Stimulated activated CD8-positive, alpha-beta memory T cell treated with anti-CD3 and anti-CD28 coated beads, Interleukin-4, amount 100 ng/mL, for 24 hours (primary cell): Measurements from ENCODE around the gene LGALS8.

Source experiments
- DNase-seq: peaks from one replicate; pipeline ENCODE4 v3.0.0-alpha.2; 2020; ENCODE audit warnings: low read depth

The LGALS8 gene

DNA sequence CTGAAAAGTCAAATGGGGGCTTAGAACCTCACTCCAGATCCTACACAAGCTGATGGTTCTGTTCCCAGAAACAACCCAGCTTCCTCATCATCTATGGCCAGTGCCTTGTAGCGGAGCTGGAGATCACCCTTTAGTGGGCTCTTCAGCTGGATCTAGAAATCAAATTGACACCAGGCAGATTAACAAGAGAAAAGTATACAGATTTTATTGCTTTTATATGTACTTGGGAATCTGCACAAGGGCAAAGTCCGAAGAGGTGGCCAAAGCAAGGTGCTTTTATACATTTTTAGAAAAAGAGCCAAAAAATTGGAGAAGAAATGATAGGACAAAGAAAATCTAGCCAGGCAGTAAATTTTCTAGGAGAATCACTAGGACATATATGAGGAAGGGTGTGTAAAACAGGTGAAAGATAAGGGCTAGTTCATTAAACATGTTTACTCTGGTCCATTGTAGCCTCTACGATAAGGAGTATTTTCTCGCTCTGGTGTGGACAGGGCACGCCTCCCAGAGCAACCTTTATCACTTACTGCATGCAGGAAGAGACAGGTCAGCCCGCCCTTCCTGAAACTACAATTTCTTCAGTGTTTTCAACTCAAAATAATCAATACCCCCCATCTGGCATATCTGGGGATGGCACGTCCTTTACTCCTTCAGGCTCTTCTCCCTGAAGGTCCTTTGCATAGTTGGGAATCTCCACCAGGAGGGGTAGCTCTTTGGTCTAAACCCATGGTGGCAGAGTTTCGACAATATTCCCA lies 14.0 kb upstream of the LGALS8 start:
- no peak for DNase-seq

GRCh38 chr1:236511735-236512418 lies 11.9 kb upstream of the LGALS8 start:
- DNase-seq: no peak

DNA sequence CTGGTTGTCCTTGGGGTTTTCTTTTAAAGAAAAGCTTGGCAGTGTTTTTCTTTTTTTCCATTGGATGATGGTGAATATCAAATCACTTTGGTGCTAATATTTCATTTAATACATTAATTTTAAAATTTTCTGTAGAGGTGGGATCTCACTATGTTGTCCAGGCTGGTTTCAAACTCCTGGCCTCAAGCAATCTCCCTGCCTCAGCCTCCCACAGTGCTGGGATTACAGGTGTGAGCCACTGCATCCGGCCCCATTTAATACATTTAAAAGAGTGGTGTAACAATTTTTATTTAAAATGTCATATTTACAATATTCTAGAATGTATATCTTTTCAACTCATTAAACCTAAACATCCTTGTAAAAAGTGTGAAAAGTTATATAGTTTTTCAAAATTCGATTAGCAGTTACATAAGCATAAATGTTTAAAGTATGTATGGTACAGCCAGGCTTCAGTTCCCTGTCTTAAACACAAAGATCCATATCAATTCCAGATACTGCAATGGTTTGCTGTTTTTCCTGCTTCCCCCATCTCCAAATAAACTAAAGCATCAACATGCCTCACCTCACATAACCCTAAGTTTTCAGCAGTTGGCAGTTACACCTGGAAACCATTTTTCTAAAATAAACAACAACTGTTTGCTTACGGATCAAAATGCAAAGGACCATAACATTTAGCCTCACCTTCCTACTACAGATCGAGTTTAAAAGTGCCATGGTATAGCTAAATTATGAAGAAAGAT lies 8.9 kb upstream of the LGALS8 start:
- DNase-seq: no peak

GRCh38 chr1:236515443-236515958 lies 8.3 kb upstream of the LGALS8 start:
- DNase-seq: no peak

- no peak for DNase-seq
Measured at GRCh38 chr1:236516929-236517704, 6.7 kb upstream of the LGALS8 start.

GRCh38 chr1:236518322-236518721 lies 5.5 kb upstream of the LGALS8 start:
- DNase-seq: no peak

DNA sequence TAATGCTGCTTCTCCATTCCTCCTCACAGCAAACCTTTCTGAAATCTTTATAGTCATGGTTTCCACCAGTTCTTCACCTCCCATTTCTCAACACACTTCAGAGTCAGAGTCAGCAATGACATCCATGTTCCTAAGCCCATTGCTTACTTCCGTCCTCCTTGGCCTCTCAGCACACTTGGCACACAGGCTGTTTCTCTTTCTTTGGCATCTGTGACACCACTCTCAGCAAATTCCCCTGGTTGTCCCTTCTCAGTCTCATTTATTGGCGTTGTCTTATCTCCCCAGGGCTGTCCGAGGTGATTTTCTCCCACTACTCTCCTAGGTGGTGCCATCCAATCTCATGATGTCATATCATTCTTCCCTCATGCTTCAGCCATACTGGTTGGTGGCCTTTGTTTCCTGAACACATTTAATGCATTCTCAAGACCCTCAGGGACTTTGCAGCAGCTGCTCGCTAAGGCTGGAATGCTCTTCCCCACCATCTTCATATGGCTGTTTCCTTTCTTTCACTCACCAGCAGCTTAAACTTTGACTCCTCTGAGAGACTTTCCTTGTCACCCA lies 3.3 kb upstream of the LGALS8 start:
- DNase-seq: no peak

- no peak for DNase-seq
Measured at GRCh38 chr1:236522937-236523703, 662 bp upstream of the LGALS8 start.

- DNase-seq: no peak
Measured at GRCh38 chr1:236524142-236524894, 536 bp downstream of the LGALS8 start.

GRCh38 chr1:236524895-236525184 lies 1.1 kb downstream of the LGALS8 start:
- DNase-seq: no peak

DNA sequence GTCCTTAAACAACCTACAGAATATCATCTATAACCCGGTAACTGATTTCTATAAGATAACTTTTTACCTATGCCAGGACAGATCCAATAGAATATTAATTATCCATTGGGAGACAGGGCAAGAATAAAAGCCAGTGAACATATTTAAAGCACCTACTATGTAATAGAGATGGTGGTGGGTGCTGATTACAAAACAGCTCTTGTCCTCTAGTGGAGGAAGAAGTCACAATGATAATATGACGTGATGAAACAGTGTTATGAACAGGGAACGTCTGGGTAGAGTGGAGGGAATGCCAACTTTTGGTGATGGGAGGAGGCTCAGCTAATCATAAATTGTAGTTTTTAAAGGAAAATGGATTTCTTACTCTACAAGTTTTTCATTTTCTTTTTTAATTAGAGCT lies 2.3 kb downstream of the LGALS8 start:
- DNase-seq: no peak

DNA sequence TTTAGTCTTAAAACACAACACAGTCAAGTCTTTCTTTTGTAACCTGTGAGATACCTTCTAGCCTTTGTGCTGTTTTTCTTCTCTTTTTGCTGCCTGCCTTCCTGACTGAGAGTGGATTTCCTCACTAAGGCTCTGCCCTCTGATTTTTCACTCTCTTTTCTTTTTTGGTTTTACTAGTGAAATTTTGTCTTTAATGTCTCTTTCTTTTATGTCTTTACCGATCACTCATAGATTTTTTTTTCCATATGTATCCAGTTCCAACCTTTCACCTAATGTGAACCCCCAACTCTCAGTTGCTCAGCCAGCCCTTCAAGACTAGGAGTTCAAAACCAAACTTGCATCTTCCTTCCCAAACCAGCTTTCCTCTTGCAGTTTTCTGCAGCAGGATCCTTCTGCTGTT lies 6.5 kb downstream of the LGALS8 start:
- no peak for DNase-seq

GRCh38 chr1:236530959-236531358 lies 7.2 kb downstream of the LGALS8 start:
- no peak for DNase-seq

GRCh38 chr1:236532850-236533249 lies 9.1 kb downstream of the LGALS8 start:
- no peak for DNase-seq

DNA sequence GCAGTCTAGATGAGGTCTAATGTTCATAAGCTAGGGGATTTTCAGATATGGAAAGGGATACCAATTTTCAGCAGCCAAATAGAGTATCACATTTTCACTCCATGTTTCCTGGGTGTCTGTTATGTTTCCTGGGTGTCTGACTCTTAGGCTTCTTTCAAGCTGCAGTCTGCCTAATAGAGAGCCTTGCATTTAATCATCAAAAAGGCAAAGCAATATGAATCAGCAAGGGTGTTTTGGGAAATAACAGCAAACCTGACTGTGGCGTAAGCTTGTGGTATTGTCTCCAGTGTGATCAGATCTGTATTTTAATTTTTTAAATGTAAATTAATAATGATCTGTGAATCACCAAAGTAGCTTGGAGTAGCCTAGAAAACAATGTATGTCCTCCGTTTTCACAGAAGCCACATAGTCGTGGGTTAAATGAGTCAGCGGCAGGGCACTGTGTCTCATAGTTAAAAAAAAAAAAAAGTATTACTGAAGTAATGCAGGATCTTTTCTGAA lies 10.4 kb downstream of the LGALS8 start:
- DNase-seq: no peak

GRCh38 chr1:236535190-236535589 lies 11.4 kb downstream of the LGALS8 start:
- DNase-seq: no peak

- DNase-seq: no peak
Measured at GRCh38 chr1:236535662-236536161, 11.9 kb downstream of the LGALS8 start.

DNA sequence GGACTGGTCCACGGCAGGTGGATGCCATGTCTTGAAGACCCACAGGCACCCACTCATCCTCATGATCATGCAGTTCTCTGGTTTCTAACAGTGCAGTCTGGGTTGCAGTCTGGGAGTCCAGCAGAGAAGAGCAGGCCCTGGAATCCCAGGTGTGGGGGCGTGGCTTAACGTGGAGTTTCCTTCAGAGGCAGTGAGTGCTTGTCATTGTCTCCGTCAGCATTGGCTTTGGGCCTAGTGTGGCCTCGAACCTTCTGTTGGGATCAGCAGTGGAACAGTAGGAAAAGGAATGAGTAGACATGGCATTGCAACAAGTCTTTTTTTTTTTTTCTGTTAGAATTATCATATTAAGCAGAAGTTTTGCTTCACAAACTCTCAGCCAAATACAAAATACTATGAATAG lies 12.8 kb downstream of the LGALS8 start:
- no peak for DNase-seq

GRCh38 chr1:236540813-236541465 lies 17.2 kb downstream of the LGALS8 start:
- DNase-seq: no peak
